CD4-positive, alpha-beta T cell treated with Interferon gamma for 1 hour (primary cell): ENCODE results near the gene PCID2.
A peak's percentile ranks its signal among the peaks of the same experiment; 100 is the strongest.
"Not testable (repeated sequence)": the region's sequence is repeated elsewhere in the genome, so short reads cannot be mapped to it uniquely, and the experiment has no call there.

Source experiments
- DNase-seq: peaks from one replicate; pipeline ENCODE4 v3.0.0-alpha.2; 2020

PCID2 gene

DNA sequence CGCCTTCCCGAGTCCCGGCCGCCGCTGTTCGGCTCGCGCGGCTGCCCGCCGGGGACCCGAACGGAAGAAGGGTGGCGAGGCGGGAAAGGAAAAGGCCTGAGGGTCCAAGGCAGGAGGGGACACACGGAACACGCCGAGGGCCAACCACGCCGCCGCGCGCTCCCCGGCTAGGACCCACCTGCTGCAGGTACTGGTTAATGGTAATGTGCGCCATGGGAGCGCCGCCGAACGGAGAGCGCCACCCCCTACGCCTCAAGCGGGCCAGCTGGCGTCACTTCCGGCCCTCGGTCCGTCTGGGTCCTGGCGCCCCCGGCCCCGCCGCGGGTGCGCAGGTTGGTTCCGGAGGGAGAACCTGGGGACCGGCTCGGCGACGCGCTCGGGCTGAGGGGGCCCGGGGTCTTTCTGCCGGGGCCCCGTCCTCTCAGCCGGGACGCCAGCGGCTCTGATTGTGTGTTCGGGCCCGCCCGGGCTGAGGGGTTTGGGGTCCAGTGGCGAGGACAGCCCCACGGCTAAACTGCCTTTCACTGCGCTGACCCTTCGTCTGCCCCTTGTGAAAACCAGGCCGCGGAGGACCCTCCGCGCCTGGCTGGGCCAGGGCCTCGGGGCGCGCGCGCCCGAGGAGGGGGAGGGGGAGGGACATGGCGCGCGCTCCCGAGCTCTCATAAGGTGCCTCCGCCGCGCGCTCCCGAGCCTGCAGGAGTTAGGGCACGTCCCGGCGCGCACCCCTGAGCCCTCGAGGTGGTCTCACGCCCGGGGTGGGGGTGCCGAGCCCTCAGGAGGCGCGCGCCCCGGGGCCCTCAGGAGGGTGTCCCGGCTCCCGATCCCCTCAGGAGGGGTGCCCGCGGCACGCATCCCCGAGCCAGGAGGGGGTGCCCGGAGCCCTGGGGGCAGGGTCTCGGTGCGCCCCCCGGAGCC is at the start of gene PCID2:
TSS of gene PCID2 (minus strand) at position 249 of the 915 bp plus-strand sequence. CDS start at position 214, 35 bp downstream.
- DNase-seq: peak; percentile 88

DNA sequence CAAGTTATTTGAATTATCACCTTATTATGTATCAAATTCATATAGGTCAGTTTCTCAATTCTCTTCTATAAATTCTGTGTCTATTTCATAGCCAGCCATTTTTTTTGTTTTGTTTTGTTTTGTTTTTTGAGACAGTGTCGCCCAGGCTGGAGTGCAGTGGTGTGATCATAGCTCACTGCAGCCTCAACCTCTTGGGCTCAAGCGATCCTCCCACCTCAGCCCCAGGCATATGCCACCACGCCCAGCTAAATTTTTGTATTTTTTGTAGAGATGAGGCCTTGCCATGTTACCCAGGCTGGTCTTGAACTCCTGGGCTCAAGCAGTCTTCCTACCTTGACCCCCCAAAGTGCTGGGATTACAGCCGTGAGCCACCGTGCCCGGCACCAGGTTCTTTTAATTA is 49.4 kb upstream of the PCID2 start:
- DNase-seq: not testable (repeated sequence)

DNA sequence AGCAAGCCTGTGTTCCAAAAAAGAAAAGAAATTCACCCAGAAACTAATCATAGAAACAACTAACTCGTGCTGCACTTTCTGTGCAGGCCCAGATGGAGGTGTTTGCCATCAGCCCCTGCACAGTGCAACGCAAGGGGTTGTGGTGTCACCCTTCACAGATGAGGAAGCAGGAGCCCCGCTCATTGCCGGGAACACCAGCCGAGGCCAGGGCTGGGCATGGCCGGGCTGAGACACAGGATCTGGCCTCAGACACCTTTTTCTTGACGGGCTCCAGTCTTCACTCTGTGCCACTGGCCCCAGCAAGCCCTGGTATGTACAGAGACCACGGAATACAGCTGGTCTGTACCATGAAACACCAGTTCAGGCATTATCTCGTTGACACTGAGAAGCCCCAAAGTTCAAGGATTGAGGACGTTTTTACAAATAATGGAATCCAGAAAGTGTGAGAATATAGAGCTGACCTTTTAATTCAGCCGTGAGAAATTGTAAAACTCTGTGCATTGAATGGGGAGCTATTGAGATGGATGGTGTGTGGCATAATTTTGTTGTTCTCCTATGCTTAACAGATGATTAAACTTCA is 44.1 kb upstream of the PCID2 start:
- no peak for DNase-seq

DNA sequence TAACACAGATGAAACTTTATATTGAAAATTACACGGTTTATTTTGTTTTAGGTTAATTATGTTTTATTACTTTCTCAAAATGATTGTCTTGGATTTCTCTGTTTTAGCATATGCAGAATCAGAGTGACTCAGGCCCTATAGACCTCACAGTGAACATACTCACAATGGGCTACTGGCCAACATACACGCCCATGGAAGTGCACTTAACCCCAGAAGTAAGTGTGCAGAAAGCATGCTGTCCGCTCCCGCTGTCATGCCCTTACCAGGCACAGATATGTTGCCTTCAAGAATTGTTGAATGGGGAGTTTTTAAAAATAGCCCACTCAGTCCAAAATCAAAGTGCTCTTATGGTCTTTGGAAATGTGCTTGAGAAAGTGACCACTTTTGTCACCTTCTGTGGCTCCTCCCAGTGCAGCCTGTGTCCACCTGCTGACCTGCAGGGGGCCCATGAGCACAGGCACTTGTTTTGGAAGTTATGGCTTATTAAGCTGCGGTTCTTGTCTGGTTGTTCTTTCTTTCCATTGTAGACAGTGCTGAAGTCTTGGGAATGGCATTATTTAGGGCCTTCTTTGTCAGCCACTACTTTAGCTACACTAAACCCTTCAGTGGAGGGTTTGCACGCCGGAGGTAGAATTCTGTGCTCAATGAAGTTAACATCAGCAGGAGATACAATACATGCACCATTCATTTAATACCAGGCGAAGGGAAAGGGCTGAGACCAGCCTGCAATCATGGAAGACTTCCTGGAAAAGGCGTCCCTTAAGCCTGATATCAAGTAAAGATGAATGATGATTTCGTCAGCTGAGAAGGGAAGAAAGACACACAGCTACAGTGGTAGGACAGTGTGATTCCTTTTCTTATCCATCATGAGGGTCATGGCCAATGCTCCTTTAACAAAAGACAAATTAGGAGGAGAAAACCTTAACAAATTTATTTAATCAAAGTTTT is 37.7 kb upstream of the PCID2 start:
- no peak for DNase-seq

DNA sequence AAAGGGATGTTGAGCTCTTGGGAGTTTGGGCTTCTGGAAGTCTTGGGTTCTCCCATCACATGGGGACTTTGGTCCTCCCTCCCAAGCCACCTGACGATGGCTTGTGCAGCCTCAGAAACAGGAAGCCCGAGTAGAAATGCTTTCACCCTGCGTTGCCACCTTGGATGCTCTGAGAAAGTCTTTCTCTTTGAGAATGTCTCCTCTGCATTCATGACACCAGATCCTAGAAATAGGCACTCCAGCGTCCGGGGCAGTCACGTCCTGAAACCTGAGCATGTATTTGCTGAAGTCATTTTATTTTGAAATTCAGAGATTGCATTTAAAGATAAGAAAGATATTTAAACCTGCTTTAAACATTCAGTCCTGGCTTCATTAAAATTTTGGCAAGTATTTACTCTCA is 35.4 kb upstream of the PCID2 start:
- no peak for DNase-seq

DNA sequence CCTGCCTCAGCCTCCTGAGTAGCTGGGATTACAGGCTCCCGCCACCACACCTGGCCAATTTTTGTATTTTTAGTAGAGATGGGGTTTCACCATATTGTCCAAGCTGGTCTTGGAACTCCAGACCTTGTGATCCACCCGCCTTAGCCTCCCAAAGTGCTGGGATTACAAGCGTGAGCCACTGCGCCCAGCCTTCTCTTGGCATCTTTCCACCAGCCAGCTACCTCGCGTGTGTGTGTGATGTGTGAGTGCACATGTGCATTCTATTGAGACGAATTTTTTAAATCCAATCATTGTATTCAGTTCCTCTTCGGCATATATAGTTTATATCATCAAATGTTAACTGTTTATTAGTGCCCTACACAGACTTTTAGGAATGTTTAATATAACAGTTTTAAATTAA is 33.2 kb upstream of the PCID2 start:
- DNase-seq: not testable (repeated sequence)

DNA sequence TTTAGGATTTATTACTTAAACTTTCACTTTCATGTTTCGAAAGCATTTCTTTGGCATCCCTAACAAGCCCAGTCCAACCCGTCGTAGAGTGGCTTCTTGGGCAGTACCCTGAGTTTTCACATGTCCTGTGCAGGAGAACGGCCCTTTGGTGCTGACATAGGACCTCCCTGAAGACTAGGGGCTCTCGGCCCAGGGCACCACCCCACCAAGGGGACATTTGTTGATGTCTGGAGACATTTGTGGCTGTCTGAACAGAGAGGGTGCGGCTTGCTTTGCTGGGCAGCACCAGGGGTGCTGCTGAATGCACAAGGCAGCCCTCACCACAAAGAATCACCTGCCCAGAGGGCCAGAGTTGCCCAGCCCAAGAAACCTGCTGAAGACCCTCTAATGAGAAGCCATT is 31.5 kb upstream of the PCID2 start:
- no peak for DNase-seq

DNA sequence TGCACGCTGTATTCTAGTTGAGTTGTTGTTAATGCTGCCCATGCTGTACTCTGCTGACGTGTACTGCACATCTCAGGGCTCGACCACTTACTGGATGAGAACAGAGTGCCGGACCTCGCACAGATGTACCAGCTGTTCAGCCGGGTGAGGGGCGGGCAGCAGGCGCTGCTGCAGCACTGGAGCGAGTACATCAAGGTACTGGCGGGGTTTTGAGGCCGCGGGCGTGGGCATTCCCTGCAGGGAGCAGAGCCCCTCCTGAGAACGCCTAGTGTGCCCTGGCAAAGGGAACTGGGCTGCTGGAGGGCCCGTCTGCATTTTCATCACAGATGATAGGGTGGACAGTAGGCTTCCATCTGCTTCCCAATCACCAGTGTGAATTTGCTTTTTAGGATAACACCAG is 30.9 kb upstream of the PCID2 start:
- no peak for DNase-seq

DNA sequence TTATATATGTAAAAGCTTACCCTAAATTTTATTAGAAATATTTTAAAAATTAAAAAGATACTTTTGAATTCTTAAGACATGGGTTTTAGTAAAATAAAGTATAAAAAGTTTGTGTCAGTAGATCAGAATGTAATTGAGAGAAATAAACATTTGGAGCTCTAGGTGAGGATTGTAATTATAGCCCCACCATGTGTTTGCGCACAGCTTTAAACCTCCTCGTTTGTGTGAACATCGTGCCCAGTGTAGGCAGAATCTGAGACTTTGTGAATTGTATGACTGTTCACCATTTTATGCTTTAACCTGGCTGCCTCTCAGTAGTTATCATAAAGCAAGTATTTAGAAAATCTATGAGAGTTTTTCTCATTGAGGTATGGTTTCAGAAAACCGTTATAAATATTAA is 30.1 kb upstream of the PCID2 start:
- no peak for DNase-seq

DNA sequence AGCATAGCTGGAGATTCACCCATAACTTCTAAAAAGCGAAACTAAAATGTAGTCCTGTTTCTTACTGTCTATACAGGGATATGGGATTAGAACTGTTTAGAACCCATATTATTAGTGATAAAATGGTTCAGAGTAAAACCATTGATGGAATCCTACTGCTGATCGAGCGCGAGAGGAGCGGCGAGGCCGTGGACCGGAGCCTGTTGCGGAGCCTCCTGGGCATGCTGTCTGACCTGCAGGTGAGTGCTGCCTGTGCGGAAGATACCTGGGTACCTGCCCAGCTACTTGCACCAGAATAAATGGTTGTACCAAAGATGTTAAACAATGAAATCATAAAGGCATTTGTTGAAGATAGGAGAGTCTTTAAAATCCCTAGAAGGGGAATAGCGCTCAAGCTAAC is 24.6 kb upstream of the PCID2 start:
- DNase-seq: no peak

DNA sequence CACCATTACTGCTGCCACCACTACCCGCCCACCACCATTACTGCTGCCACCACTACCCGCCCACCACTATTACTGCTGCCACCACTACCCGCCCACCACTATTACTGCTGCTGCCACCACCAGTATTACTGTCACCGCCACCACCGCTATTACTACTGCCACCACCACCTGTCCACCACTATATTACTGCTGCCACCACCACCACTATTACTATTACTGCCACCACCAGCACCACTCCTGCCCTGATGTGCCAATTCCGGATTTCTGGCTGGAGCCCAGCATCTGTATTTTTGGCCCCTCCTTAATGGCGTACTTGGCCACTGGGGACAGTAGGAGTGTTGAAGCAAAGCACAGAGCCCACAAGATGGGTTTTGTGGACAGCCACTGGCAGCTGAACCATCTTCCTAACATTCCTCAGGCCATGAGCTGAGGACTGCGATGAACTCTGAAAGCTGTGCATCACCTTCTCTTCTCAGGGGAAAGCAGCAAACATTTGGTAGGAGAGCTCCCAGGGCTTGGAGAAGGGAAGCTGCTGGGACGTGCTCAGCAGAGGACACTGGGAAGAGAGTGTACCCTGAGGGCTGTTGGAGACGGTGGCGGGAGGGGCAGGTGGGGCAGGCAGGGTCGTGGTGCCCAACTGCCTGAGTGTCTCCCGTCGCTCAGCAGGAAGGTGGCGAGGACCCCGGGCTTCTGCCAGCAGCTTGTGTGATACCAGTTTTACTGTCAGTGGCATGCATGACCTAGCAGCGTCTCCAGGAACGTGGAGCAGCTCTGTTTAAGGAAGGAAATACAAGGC is 23.9 kb upstream of the PCID2 start:
- no peak for DNase-seq

DNA sequence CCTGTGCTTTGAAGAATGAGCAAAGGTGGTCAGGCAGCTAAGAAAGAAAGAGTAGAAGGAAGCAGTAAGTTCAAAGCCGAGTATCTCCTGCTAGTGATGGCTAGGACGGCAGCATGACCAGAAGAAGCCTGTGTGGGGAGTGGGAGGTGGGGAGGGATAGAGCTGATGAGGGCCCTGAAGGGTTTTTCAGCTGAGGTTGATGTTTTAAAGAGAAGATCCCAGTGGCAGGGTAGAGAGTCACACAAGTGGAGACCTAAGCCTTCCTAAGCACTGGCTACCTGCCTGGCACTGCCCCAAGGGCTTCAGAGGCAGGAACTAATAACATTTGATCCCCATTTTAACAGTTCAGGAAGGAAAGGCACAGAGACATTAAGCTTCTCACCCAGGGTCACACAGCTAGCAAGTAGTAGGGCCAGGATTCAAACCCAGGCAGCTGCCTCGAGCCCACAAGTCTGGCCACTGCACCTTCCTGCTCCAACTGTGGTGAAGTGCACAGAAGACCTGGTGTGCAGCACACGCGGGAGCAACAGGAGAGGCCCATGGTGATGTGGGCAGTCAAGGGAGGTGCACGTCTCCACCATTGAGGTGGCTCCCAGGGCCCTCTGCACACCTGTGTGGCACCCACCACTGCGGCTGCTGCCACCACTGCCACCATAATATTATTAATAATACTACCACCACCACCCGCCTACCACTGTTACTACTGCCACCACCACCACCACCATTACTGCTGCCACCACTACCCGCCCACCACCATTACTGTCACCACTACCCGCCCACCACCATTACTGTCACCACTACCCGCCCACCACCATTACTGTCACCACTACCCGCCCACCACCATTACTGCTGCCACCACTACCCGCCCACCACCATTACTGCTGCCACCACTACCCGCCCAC is 23.1 kb upstream of the PCID2 start:
- no peak for DNase-seq

DNA sequence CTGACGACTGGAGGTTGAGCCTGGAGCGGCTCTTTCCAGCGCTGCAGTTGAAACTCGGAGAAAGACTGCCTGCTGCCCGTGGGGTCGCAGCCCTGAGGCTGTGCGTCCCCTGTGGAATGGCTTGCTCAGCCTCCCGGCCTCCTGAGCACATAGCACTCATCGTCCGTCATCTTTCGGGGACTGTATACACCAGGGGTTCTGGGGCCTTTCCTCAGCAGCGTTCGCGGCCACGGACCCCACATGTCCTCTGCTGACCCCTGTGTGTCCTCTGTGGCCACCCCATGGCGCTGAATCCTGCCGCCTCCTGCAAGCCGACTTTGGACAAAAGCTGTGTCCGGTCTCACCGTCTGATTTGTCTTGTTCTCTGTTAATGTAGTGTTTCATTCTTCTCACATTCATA is 21.3 kb upstream of the PCID2 start:
- DNase-seq: no peak

DNA sequence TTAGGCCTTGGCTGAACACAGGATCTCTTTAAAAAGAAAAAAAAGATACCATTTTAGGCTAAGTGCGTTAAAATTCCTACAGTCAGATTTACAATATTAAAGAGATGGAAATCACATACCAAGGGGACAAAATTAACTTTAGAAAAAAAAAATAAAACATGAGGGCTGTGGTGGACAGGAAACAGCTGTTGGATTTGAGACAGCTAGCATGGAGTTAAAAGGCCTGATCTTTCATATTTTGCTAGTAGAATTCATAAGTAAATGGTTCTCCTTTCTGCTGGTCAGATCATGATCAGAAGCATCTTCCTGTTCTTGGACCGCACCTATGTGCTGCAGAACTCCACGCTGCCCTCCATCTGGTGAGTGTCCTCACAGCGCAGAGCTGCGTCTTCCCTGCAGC is 20.7 kb upstream of the PCID2 start:
- DNase-seq: no peak

DNA sequence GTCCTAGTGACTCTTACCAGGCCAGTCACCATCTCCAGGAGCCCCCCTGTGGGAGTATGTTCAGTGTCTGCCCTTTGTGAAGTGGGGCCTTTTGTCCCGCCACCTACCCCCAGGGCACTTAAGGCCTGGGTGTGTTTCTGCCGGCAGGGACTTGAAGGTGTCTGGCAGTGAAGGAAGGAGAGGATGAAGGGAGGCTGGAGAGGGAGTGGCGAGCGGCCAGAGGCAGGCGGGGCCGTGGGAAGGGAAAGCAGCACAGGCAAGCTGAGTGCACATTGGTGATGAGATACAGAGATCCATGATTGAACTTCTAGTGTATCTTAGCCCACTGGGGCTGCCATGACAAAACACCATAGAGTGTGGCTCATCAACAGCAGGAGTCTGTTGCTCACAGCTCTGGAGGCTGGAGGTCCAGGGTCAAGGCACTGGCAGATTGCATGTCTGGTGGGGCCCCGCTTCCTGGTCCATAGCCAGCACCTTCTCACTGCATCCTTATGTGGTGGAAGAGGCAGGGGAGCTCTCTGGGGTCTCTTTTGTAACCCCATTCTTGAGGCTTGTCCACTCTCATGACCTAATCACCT is 18.5 kb upstream of the PCID2 start:
- DNase-seq: no peak

DNA sequence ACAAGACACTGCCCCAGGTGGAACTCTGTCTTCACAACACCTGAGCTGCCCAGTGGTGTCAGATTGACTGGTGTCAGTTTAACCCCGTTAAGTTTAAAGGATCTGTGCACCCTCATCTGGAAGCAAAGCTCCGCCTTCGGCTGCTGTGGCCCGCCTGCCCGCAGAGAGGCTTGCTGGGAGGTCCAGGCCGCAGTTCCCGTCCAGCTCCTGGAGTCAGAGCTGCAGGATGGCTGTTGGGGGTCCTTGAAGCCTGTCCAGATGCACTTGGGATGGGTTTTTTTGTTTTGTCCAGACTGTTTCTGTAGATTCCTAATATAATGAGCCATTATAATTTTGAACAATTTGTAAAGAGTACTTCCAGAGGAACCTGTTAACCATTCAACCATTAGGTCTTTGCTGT is 17.0 kb upstream of the PCID2 start:
- DNase-seq: no peak

DNA sequence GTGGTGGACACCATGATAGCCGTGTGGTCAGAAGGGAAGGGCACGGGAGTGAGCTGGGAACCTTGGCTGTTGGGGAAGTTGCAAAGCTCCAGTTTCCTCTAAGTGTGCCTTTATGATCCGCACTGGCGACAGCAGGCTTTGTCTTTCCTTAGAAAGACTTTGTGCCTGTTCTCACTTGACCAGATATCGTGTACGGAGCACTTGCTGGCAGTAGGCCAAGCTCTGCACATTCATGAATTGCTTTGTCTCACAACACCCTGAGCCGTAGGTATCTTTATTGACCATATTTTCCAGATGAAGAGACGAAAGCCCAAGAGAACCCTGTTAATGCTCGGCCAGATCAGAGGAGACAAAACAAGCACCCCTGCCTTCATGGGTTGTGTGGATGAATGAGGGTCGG is 16.0 kb upstream of the PCID2 start:
- DNase-seq: no peak

DNA sequence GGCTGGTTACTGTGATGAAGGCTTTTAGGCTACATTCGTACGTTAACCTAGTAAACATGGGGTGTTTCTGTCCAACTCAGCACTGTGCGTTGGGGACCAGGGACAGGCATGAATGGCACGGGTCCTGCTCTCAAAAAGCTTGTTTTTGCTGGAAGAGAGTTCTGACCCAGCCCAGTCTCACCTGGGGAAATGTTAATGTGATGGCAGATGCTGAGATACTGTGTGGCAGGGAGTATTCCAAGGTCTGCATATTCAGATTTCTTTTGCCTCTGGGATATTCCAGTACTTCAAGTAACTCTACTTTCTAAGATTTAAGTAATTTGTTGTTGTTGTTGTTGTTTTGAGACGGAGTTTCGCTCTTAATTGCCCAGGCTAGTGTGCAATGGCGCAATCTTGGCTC is 14.6 kb upstream of the PCID2 start:
- no peak for DNase-seq

DNA sequence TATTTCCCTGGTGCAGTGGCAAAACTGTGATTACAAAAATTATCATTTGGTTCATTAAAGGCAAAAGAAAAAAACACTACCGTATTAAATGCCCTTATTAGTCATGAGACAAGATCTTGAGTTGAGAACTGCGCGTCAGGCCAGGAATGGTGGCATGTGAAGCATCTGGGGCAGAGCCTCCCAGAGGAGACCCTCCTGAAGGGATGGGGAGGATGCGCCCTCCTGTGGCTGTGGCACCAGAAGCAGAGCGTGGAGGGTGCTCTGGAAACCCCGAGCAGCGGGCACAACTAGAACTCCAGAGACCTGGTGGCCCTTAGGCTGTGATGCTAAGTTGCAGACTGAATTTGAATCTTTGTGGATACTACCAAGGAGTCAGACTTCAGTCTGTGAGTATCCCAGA is 12.4 kb upstream of the PCID2 start:
- DNase-seq: no peak

DNA sequence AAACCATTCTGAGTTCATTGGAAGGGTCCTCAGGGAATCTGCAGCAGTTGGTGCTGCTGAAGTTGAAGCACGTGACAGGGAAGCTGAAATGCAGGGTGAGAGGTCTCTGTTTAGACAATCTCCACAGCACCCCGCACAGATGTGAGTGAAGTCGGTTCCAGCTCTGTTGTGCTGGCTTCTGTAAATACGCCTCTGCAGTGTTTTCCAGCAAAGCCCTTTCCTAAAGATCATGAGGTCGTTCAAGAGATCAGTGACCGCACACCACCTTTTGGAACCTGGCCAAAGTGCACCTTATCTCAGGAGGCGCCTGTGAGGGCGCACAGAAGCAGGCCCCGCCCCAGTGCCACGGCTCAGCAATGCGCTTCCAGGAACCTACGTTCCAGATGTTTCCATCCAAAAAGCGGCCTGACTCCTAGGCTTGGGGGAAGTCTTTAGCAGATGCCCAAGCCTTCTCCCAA is 11.7 kb upstream of the PCID2 start:
- DNase-seq: no peak
